HepG2 (cell line): Measurements from ENCODE around the gene INTS12. TPM values are rescaled to one million over a fixed set of nuclear protein-coding genes. Genes with fewer than 3 reads are reported as not detected.

Experiments
- ATAC-seq: fragments of 200-7000 bp; cut with Tn5 transposase; 3 replicates; pipeline ENCODE4 v1.9.1; 2020; ENCODE audit warnings: mild to moderate bottlenecking, moderate library complexity
- BruUV-seq: library from RNA; stranded (reverse); fragments of 400-500 nt; replicated peaks from 2 replicates; lab custom pipeline; 2021; lab: Mats Ljungman, UMichigan
- CTCF ChIA-PET: fragments of 300-600 bp; formaldehyde crosslinking; extraction: SDS; loops from one replicate; lab custom pipeline; 2021; ENCODE audit warnings: low total read pairs, inconsistent platforms, low intra/inter-chr PET ratio; lab: Yijun Ruan, JAX
- POLR2A ChIA-PET: fragments of 350-600 bp; sonication (Branson Sonifier 250); formaldehyde crosslinking; loops from one replicate; lab custom pipeline; 2020; ENCODE audit warnings: antibody characterized with exemption, inconsistent platforms; lab: Yijun Ruan, JAX
- DNase-seq: peaks from one replicate; pipeline ENCODE4 v3.0.0-alpha.2; 2015; ENCODE audit warnings: low spot score
- FAIRE-seq: peaks from 3 replicates; lab custom pipeline; 2011; peaks lifted over from hg19 to GRCh38; lab: Jason Lieb, UNC
- H2AFZ ChIP-seq: one replicate; pipeline ENCODE4 v1.6.1; 2011; ENCODE audit warnings: low read length, inconsistent platforms
- H3K27ac ChIP-seq: fragments of 300-600 bp; 3 replicates; pipeline ENCODE4 v1.8.0; 2011; ENCODE audit warnings: mixed run types, mild to moderate bottlenecking, mixed read lengths, low read length, inconsistent platforms; ENCODE audit not compliant: insufficient read depth; ENCODE audit errors: extremely low read length
- H3K27me3 ChIP-seq, 2 experiments: fragments of 200-600 bp in 1 of 2; 2 replicates in 1 of 2; 3 replicates in 1 of 2; pipeline versions ENCODE4 v1.6.0 to v1.8.0; 2011; ENCODE audit warnings: low read length in 2 of 2, mild to moderate bottlenecking in 2 of 2, moderate library complexity in 2 of 2, inconsistent platforms in 1 of 2; ENCODE audit not compliant: insufficient read depth in 2 of 2, control insufficient read depth in 1 of 2
- H3K36me3 ChIP-seq, 2 experiments: fragments of 200-600 bp in 1 of 2; replicated peaks in 1 of 2; 2 replicates in 1 of 2; 3 replicates in 1 of 2; pipeline versions ENCODE4 v1.5.1 to v1.8.0; 2011; ENCODE audit warnings: low read length in 2 of 2, inconsistent platforms in 1 of 2; ENCODE audit not compliant: insufficient read depth in 2 of 2, control insufficient read depth in 1 of 2
- H3K4me1 ChIP-seq: 2 replicates; pipeline ENCODE4 v1.5.1; 2012; ENCODE audit warnings: low read length, inconsistent platforms; ENCODE audit not compliant: insufficient read depth
- H3K4me2 ChIP-seq: 2 replicates; pipeline ENCODE4 v1.6.0; 2011; ENCODE audit warnings: low read depth, low read length, inconsistent platforms
- H3K4me3 ChIP-seq, 3 experiments: fragments of 200-600 bp in 1 of 3; sonication (generic), shearing (Covaris generic) in 1 of 3; replicated peaks in 1 of 3; 2 replicates each; pipeline ENCODE4 v1.5.1; 2011 to 2016; ENCODE audit warnings: low read length in 3 of 3, inconsistent platforms in 2 of 3, low read depth in 2 of 3, mild to moderate bottlenecking in 2 of 3, control low read depth in 1 of 3, mixed read lengths in 1 of 3; ENCODE audit not compliant: insufficient read depth in 1 of 3
- H3K79me2 ChIP-seq: one replicate; pipeline ENCODE4 v1.6.1; 2011; ENCODE audit warnings: low read length, inconsistent platforms; ENCODE audit not compliant: insufficient read depth
- H3K9ac ChIP-seq: 2 replicates; pipeline ENCODE4 v1.6.0; 2011; ENCODE audit warnings: mild to moderate bottlenecking, low read depth, low read length, inconsistent platforms; ENCODE audit not compliant: insufficient read depth
- H3K9me3 ChIP-seq: 2 replicates; pipeline ENCODE4 v1.5.1; 2012; ENCODE audit warnings: mild to moderate bottlenecking, low read length
- H4K20me1 ChIP-seq: 2 replicates; pipeline ENCODE4 v1.6.0; 2011; ENCODE audit warnings: inconsistent platforms, mild to moderate bottlenecking, low read length, moderate library complexity; ENCODE audit not compliant: insufficient read depth
- ARNTL ChIP-seq: sonication (generic); formaldehyde crosslinking; IDR thresholded peaks from 2 replicates; pipeline ENCODE4 v1.4.0; 2020; ENCODE audit warnings: mild to moderate bottlenecking, missing genetic modification reagents
- BHLHE40 ChIP-seq: IDR thresholded peaks from 2 replicates; pipeline ENCODE4 v1.6.1; 2011; ENCODE audit warnings: low read length, improper control_type of control experiment
- HNF1A ChIP-seq, 2 experiments: sonication (generic) in 1 of 2; formaldehyde crosslinking in 1 of 2; IDR thresholded peaks; 2 replicates each; pipeline versions ENCODE4 v1.4.0 to v1.6.1; 2016 to 2020; ENCODE audit warnings: borderline replicate concordance in 1 of 2, low read depth in 1 of 2, mild to moderate bottlenecking in 1 of 2, missing genetic modification reagents in 1 of 2
- HOXA7 ChIP-seq: sonication (generic); formaldehyde crosslinking; IDR thresholded peaks from 2 replicates; pipeline ENCODE4 v1.8.1; 2022; ENCODE audit warnings: mild to moderate bottlenecking, missing genetic modification reagents, moderate library complexity
- KDM2A ChIP-seq: sonication (generic); formaldehyde crosslinking; IDR thresholded peaks from 2 replicates; pipeline ENCODE4 v1.4.0; 2020; ENCODE audit warnings: low read depth, missing genetic modification reagents, borderline replicate concordance
- MAZ ChIP-seq, 2 experiments: sonication (generic) in 1 of 2; formaldehyde crosslinking in 1 of 2; IDR thresholded peaks; 2 replicates each; pipeline versions ENCODE4 v1.5.0 to v1.6.1; 2012 to 2020; ENCODE audit warnings: low read depth in 2 of 2, mild to moderate bottlenecking in 2 of 2, borderline replicate concordance in 1 of 2, improper control_type of control experiment in 1 of 2, low read length in 1 of 2, missing genetic modification reagents in 1 of 2, moderate library complexity in 1 of 2
- MLX ChIP-seq: IDR thresholded peaks from 2 replicates; pipeline ENCODE4 v1.6.1; 2016
- SP2 ChIP-seq: sonication (generic); formaldehyde crosslinking; IDR thresholded peaks from 2 replicates; pipeline ENCODE4 v1.5.1; 2020; ENCODE audit warnings: mild to moderate bottlenecking, missing genetic modification reagents
- TMF1 ChIP-seq: sonication (generic); formaldehyde crosslinking; IDR thresholded peaks from 2 replicates; pipeline ENCODE4 v1.8.1; 2022; ENCODE audit warnings: low read depth, missing genetic modification reagents
- TOPORS ChIP-seq: sonication (generic); formaldehyde crosslinking; IDR thresholded peaks from 2 replicates; pipeline ENCODE4 v1.8.0; 2023; ENCODE audit warnings: mild to moderate bottlenecking, missing genetic modification reagents
- YEATS4 ChIP-seq: sonication (generic); formaldehyde crosslinking; IDR thresholded peaks from 2 replicates; pipeline ENCODE4 v1.4.0; 2020; ENCODE audit warnings: missing genetic modification reagents, borderline replicate concordance
- ZBTB21 ChIP-seq: sonication (generic); formaldehyde crosslinking; IDR thresholded peaks from 2 replicates; pipeline ENCODE4 v1.4.0; 2020; ENCODE audit warnings: missing genetic modification reagents
- ZFP36L1 ChIP-seq: sonication (generic); formaldehyde crosslinking; IDR thresholded peaks from 2 replicates; pipeline ENCODE4 v1.8.0; 2022; ENCODE audit warnings: mild to moderate bottlenecking, missing genetic modification reagents, moderate library complexity
- ZIK1 ChIP-seq: sonication (generic); formaldehyde crosslinking; IDR thresholded peaks from 2 replicates; pipeline ENCODE4 v1.5.0; 2020; ENCODE audit warnings: mild to moderate bottlenecking, low read depth, missing genetic modification reagents, borderline replicate concordance
- ZNF704 ChIP-seq: sonication (generic); formaldehyde crosslinking; IDR thresholded peaks from 2 replicates; pipeline ENCODE4 v1.8.1; 2023; ENCODE audit warnings: mild to moderate bottlenecking, inconsistent platforms, moderate library complexity, missing genetic modification reagents, borderline replicate concordance
- ZNF773 ChIP-seq: sonication (generic); formaldehyde crosslinking; IDR thresholded peaks from 2 replicates; pipeline ENCODE4 v1.4.0; 2020; ENCODE audit warnings: missing genetic modification reagents, borderline replicate concordance
- WGBS: methylation state at CpG from one replicate; pipeline ENCODE4 v1.1.6; 2017; ENCODE audit warnings: low lambda C conversion rate; 5-methylcytosine and 5-hydroxymethylcytosine counted together
- in situ Hi-C: cut with HindIII; loops from 2 replicates; pipeline ENCODE4 v1.10.0; 2017; ENCODE audit warnings: low pct_unique_long_range_greater_than_20kb; ENCODE audit not compliant: extremely low pct_ligation_motif_present
- intact Hi-C: fragments of 100-400 bp; cut with micrococcal nuclease; formaldehyde crosslinking; loops from one replicate; pipeline ENCODE4 v1.10.0; 2022; ENCODE audit not compliant: unreplicated experiment
- polyA plus RNA-seq, 8 experiments: library from polyadenylated mRNA; depleted of rRNA in 3 of 8; stranded (reverse) in 7 of 8; unstranded in 1 of 8; fragments of >200 nt; fragmentation: Illumina TruSeq in 4 of 8; extraction: Trizol in 4 of 8; gene quantifications; 2 replicates each; pipeline versions ENCODE4 v1.2.1 to v1.2.3, GENCODE V29; 2011 to 2016; ENCODE audit warnings: low read depth in 4 of 8, missing spikeins in 1 of 8, mixed read lengths in 1 of 8; ENCODE audit not compliant: insufficient read depth in 1 of 8
- total RNA-seq, 5 experiments: library from RNA; depleted of rRNA; stranded (reverse); fragments of >200 nt; fragmentation: Illumina TruSeq; extraction: Trizol; gene quantifications; 2 replicates each; pipeline ENCODE4 v1.2.3, GENCODE V29; 2016; ENCODE audit warnings: low read depth in 1 of 5

Gene INTS12
- total and polyA plus RNA-seq, 2 of the 13 experiments (the other 11 are each of a cell fraction or from before 2014, with no cell fraction given) = 20.2 to 21.1 TPM

GRCh38 chr4:105666693-105667092 lies 41.8 kb downstream of the INTS12 start (continued):
- no peak for TF ChIP-seq HNF1A (IDR thresholded peaks at IDR 0.05; ENCODE audit: low read depth)
- no peak for TF ChIP-seq HNF1A (CRISPR knock-in tag; IDR thresholded peaks at IDR 0.05; ENCODE audit: borderline replicate concordance)
- no peak for TF ChIP-seq ZFP36L1 (CRISPR knock-in tag)
- TF ChIP-seq TOPORS = no peak
- no peak for TF ChIP-seq SP2 (CRISPR knock-in tag)
- TF ChIP-seq YEATS4 (CRISPR knock-in tag) = no peak

- no peaks in the 10 kb centered on the region for H4K20me1 ChIP-seq
- CTCF ChIA-PET = no interaction called here
- no peaks in the 10 kb centered on the region for H3K4me1 ChIP-seq
- in situ Hi-C loops = no loop called here
- H3K27ac ChIP-seq = no peak overlapping the region
- ATAC-seq (no peak), DNase-seq (no peak)
- H3K4me2 ChIP-seq = no peak overlapping the region
- H3K36me3 ChIP-seq = no peaks in the 10 kb centered on the region
- POLR2A ChIA-PET = no interaction called here
- WGBS = 23% methylated on average over 2 of the region's 2 CpGs
- H3K79me2 ChIP-seq = no peaks in the 10 kb centered on the region
- no peaks in the 10 kb centered on the region; a peak in 1 of 5 replicates for H3K27me3 ChIP-seq
- intact Hi-C loops = no loop called here
- H3K9me3 ChIP-seq = no peaks in the 10 kb centered on the region
- H3K9ac ChIP-seq = no peak overlapping the region
- no peak overlapping the region for H3K4me3 ChIP-seq
- no peak for TF ChIP-seq ZNF773 (CRISPR knock-in tag)
- TF ChIP-seq ARNTL = no peak
- TF ChIP-seq ZIK1 (CRISPR knock-in tag) = no peak
- TF ChIP-seq ZBTB21 (CRISPR knock-in tag) = no peak
- TF ChIP-seq BHLHE40 = no peak
- TF ChIP-seq KDM2A (CRISPR knock-in tag) = no peak
- TF ChIP-seq TMF1 (CRISPR knock-in tag) = no peak
- TF ChIP-seq HOXA7 = no peak
- TF ChIP-seq MAZ (IDR thresholded peaks at IDR 0.05; ENCODE audit: borderline replicate concordance, low read depth, low read length) = no peak
- no peak for TF ChIP-seq MAZ (CRISPR knock-in tag; IDR thresholded peaks at IDR 0.05; ENCODE audit: low read depth)
- no peak for TF ChIP-seq MLX
- no peak for TF ChIP-seq ZNF704 (CRISPR knock-in tag)
- TF ChIP-seq, all 625 proteins: peak for 0
- no peak overlapping the region for H2AFZ ChIP-seq
- BruUV-seq = no TSS peak
- FAIRE-seq = no peak
Observed at GRCh38 chr4:105662935-105663675, 45.4 kb downstream of the INTS12 start.
